PC-3 (cell line): ENCODE results near the gene TOMM40. TPM values are rescaled to one million over a fixed set of nuclear protein-coding genes. Genes with fewer than 3 reads are reported as not detected.
A peak's percentile ranks its signal among the peaks of the same experiment; 100 is the strongest.

ENCODE experiments used
- ATAC-seq: fragments of 200-7000 bp; cut with Tn5 transposase; 2 replicates; pipeline ENCODE4 v1.9.1; 2020; ENCODE audit warnings: mild to moderate bottlenecking, moderate library complexity
- BruUV-seq: library from RNA; stranded (reverse); fragments of 400-500 nt; replicated peaks from 2 replicates; lab custom pipeline; 2021; lab: Mats Ljungman, UMichigan
- CTCF ChIA-PET: fragments of 300-600 bp; sonication (Branson Sonifier 250); formaldehyde crosslinking; loops from one replicate; lab custom pipeline; 2022; ENCODE audit warnings: antibody characterized with exemption; lab: Charles Lee
- POLR2A ChIA-PET: fragments of 300-600 bp; sonication (Branson Sonifier 250); formaldehyde crosslinking; loops from one replicate; lab custom pipeline; 2022; ENCODE audit warnings: antibody characterized with exemption; ENCODE audit not compliant: unreplicated experiment; lab: Charles Lee
- DNase-seq: peaks from one replicate; pipeline ENCODE4 v3.0.0-alpha.2; 2015
- H2AFZ ChIP-seq: fragments of 300-600 bp; sonication (generic); 2 replicates; pipeline ENCODE4 v1.6.0; 2016; ENCODE audit warnings: antibody characterized with exemption, low read length
- H3F3A ChIP-seq: fragments of 300-600 bp; sonication (generic); one replicate; pipeline ENCODE4 v1.6.0; 2017; ENCODE audit warnings: antibody characterized with exemption, low read length, control low read depth, mild to moderate bottlenecking; ENCODE audit not compliant: unreplicated experiment
- H3K27ac ChIP-seq: fragments of 300-600 bp; sonication (generic); 2 replicates; pipeline ENCODE4 v1.5.1; 2016; ENCODE audit warnings: mild to moderate bottlenecking, low read length
- H3K27me3 ChIP-seq: fragments of 300-600 bp; sonication (generic); 2 replicates; pipeline ENCODE4 v1.6.1; 2016; ENCODE audit warnings: low read length, mixed read lengths
- H3K36me3 ChIP-seq: fragments of 300-600 bp; sonication (generic); 2 replicates; pipeline ENCODE4 v1.6.1; 2016; ENCODE audit warnings: low read depth, mixed run types, low read length, mixed read lengths
- H3K4me1 ChIP-seq: fragments of 300-600 bp; sonication (generic); 2 replicates; pipeline ENCODE4 v1.5.1; 2016; ENCODE audit warnings: low read length; ENCODE audit not compliant: insufficient read depth
- H3K4me2 ChIP-seq: fragments of 300-600 bp; sonication (generic); 2 replicates; pipeline ENCODE4 v1.6.0; 2016; ENCODE audit warnings: low read length
- H3K4me3 ChIP-seq: fragments of 300-600 bp; sonication (generic); 2 replicates; pipeline ENCODE4 v1.5.1; 2016; ENCODE audit warnings: mild to moderate bottlenecking, low read length, mixed read lengths
- H3K79me2 ChIP-seq: fragments of 300-600 bp; sonication (generic); 2 replicates; pipeline ENCODE4 v1.6.1; 2017; ENCODE audit warnings: low read length, mixed read lengths
- H3K9ac ChIP-seq: fragments of 300-600 bp; sonication (generic); 2 replicates; pipeline ENCODE4 v1.6.0; 2016; ENCODE audit warnings: mild to moderate bottlenecking, low read length
- H3K9me2 ChIP-seq: fragments of 300-600 bp; sonication (generic); replicated peaks from 2 replicates; pipeline ENCODE4 v1.6.1; 2016; ENCODE audit warnings: mixed run types, low read length, mixed read lengths
- H3K9me3 ChIP-seq: fragments of 300-600 bp; sonication (generic); 2 replicates; pipeline ENCODE4 v1.6.1; 2016; ENCODE audit warnings: low read length, mixed read lengths
- H4K20me1 ChIP-seq: fragments of 300-600 bp; sonication (generic); 2 replicates; pipeline ENCODE4 v1.6.1; 2016; ENCODE audit warnings: low read length, mixed read lengths
- EZH2 ChIP-seq: fragments of 300-600 bp; sonication (generic); IDR thresholded peaks from one replicate; pipeline ENCODE4 v1.6.1; 2017; ENCODE audit warnings: antibody characterized with exemption, mild to moderate bottlenecking, low read length; ENCODE audit not compliant: unreplicated experiment
- EZH2phosphoT487 ChIP-seq: fragments of 300-600 bp; sonication (generic); IDR thresholded peaks from 2 replicates; pipeline ENCODE4 v1.6.1; 2018; ENCODE audit warnings: mild to moderate bottlenecking, antibody characterized with exemption, low read length, borderline replicate concordance
- intact Hi-C: fragments of 100-400 bp; cut with micrococcal nuclease; formaldehyde crosslinking; loops from 2 replicates; pipeline ENCODE4 v1.9.0; 2023
- total RNA-seq: library from RNA; depleted of rRNA; stranded (reverse); fragments of >200 nt; gene quantifications from 2 replicates; pipeline ENCODE4 v1.2.3, GENCODE V29; 2014
- TF ChIP-seq, protein P1 (sequence below): fragments of 300-600 bp; sonication (generic); conservative IDR thresholded peaks from 2 replicates; pipeline ENCODE4 v1.5.1; 2017; ENCODE audit warnings: antibody characterized with exemption, low read depth, mild to moderate bottlenecking, low read length

TOMM40 gene
- total RNA-seq, 1 experiment from 2014 or later = 190 TPM

DNA sequence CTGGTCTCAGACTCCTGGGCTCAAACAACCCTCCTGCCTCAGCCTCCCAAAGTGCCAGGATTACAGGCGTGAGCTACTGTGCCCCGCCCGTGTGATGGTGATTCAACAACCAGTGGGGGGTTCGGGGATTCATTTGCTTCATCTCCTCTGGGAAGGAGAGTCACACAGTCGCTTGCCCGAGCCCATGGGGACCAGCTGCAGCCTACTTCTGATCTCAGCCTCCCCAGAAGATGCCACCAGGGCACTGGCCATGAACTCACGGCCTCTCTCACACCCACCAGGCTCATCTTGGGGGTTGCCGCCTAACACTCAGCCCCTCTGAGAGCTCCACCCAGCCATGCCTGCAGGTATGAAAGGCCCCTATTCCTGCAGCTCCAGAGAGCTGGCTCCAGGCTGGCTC is 6.8 kb downstream of the TOMM40 start:
- H3K9me2 ChIP-seq = no peaks in the 10 kb centered on the region
- H3K9ac ChIP-seq = no peak overlapping the region
- H3K4me3 ChIP-seq = no peak overlapping the region
- no peak overlapping the region for H3K4me2 ChIP-seq
- intact Hi-C loops = no loop called here
- peaks cover 26% of the 10 kb centered on the region for H3K79me2 ChIP-seq
- POLR2A ChIA-PET = no interaction called here
- DNase-seq (no peak), ATAC-seq (no peak)
- no peak overlapping the region for H3K27ac ChIP-seq
- no peaks in the 10 kb centered on the region for H3F3A ChIP-seq
- no TSS peak for BruUV-seq
- H3K9me3 ChIP-seq = no peaks in the 10 kb centered on the region
- H3K27me3 ChIP-seq = no peaks in the 10 kb centered on the region
- CTCF ChIA-PET = no interaction called here
- peaks cover 17% of the 10 kb centered on the region for H3K36me3 ChIP-seq
- TF ChIP-seq EZH2phosphoT487 (no peak), EZH2 (no peak)
- TF ChIP-seq, protein P1, sequence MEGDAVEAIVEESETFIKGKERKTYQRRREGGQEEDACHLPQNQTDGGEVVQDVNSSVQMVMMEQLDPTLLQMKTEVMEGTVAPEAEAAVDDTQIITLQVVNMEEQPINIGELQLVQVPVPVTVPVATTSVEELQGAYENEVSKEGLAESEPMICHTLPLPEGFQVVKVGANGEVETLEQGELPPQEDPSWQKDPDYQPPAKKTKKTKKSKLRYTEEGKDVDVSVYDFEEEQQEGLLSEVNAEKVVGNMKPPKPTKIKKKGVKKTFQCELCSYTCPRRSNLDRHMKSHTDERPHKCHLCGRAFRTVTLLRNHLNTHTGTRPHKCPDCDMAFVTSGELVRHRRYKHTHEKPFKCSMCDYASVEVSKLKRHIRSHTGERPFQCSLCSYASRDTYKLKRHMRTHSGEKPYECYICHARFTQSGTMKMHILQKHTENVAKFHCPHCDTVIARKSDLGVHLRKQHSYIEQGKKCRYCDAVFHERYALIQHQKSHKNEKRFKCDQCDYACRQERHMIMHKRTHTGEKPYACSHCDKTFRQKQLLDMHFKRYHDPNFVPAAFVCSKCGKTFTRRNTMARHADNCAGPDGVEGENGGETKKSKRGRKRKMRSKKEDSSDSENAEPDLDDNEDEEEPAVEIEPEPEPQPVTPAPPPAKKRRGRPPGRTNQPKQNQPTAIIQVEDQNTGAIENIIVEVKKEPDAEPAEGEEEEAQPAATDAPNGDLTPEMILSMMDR = no peak
- no peak overlapping the region for H2AFZ ChIP-seq
- no peaks in the 10 kb centered on the region for H4K20me1 ChIP-seq
- H3K4me1 ChIP-seq = peaks cover 2% of the 10 kb centered on the region; the same call in 1 of the 2 replicates

- Histone ChIP-seq H3K9me2 (no peaks in the 10 kb centered on the region), H2AFZ (no peak overlapping the region), H3K27me3 (no peaks in the 10 kb centered on the region), H3K36me3 (no peaks in the 10 kb centered on the region; the same call in 1 of the 2 replicates), H3K9ac (no peak overlapping the region), H3K4me3 (no peak overlapping the region), H3K4me1 (no peaks in the 10 kb centered on the region), H3K9me3 (no peaks in the 10 kb centered on the region), H3K4me2 (no peak overlapping the region), H3F3A (no peaks in the 10 kb centered on the region), H4K20me1 (no peaks in the 10 kb centered on the region), H3K27ac (no peak overlapping the region), H3K79me2 (0 out of 2 replicates have a peak, but pooled peaks cover 6% of the 10 kb centered on the region)
- ATAC-seq (no peak), DNase-seq (no peak)
- TF ChIP-seq, protein P1 = no peak
- TF ChIP-seq EZH2phosphoT487 = no peak
- no peak for TF ChIP-seq EZH2
- ChIA-PET CTCF (no interaction called here), POLR2A (no interaction called here)
- BruUV-seq = no TSS peak
- intact Hi-C loops = no loop called here
These were observed 9.5 kb downstream of the TOMM40 start for GRCh38 chr19:44900328-44901244.

DNA sequence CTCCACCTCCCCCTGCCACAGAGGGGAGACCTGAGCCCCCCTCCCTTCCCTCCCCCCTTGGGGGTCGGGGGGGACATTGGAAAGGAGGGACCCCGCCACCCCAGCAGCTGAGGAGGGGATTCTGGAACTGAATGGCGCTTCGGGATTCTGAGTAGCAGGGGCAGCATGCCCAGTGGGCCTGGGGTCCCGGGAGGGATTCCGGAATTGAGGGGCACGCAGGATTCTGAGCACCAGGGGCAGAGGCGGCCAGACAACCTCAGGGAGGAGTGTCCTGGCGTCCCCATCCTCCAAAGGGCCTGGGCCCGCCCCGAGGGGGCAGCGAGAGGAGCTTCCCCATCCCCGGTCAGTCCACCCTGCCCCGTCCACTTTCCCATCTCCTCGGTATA is 12.2 kb downstream of the TOMM40 start:
- ChIA-PET POLR2A (no interaction called here), CTCF (no interaction called here)
- BruUV-seq = TSS peak; percentile 51

More for the DNA sequence above, 12.2 kb downstream of the TOMM40 start:
- no peaks in the 10 kb centered on the region for H4K20me1 ChIP-seq
- H3F3A ChIP-seq = no peaks in the 10 kb centered on the region
- no peak overlapping the region for H2AFZ ChIP-seq
- H3K4me3 ChIP-seq = no peak overlapping the region
- no peaks in the 10 kb centered on the region; the same call in 1 of the 2 replicates for H3K36me3 ChIP-seq
- H3K9me3 ChIP-seq = no peaks in the 10 kb centered on the region
- H3K79me2 ChIP-seq = no peaks in the 10 kb centered on the region
- intact Hi-C loops = no loop called here
- H3K4me2 ChIP-seq = no peak overlapping the region
- H3K27ac ChIP-seq = no peak overlapping the region
- DNase-seq = no peak
- H3K27me3 ChIP-seq = no peaks in the 10 kb centered on the region
- no peak overlapping the region for H3K9ac ChIP-seq
- no peak for TF ChIP-seq EZH2
- TF ChIP-seq EZH2phosphoT487 = no peak
- no peak for ATAC-seq
- no peaks in the 10 kb centered on the region for H3K4me1 ChIP-seq
- H3K9me2 ChIP-seq = no peaks in the 10 kb centered on the region
